A673 (cell line): Measurements from ENCODE around the gene CPA1. TPM values are rescaled to one million over a fixed set of nuclear protein-coding genes. Genes with fewer than 3 reads are reported as not detected.

Experiments used
- BruUV-seq: library from RNA; stranded (reverse); fragments of 400-500 nt; replicated peaks from 2 replicates; lab custom pipeline; 2021; lab: Mats Ljungman, UMichigan
- CTCF ChIA-PET: fragments of 300-600 bp; sonication (Branson Sonifier 250); formaldehyde crosslinking; loops from one replicate; lab custom pipeline; 2022; ENCODE audit warnings: antibody characterized with exemption; lab: Charles Lee
- POLR2A ChIA-PET: fragments of 300-600 bp; sonication (Branson Sonifier 250); formaldehyde crosslinking; loops from one replicate; lab custom pipeline; 2022; ENCODE audit warnings: antibody characterized with exemption; ENCODE audit not compliant: low non-redundant PET; lab: Charles Lee
- DNase-seq: peaks from one replicate; pipeline ENCODE4 v3.0.0-alpha.2; 2015; ENCODE audit warnings: low spot score
- H3K27ac ChIP-seq: fragments of 200-600 bp; sonication (generic); 2 replicates; pipeline ENCODE4 v1.5.1; 2016; ENCODE audit warnings: mixed run types, low read depth, mild to moderate bottlenecking, mixed read lengths, antibody characterized with exemption, low read length; ENCODE audit not compliant: poor library complexity, severe bottlenecking
- H3K27me3 ChIP-seq: fragments of 200-600 bp; sonication (generic); replicated peaks from 2 replicates; pipeline ENCODE4 v1.6.1; 2017; ENCODE audit warnings: mixed run types, low read depth, mild to moderate bottlenecking, mixed read lengths, antibody characterized with exemption, low read length; ENCODE audit not compliant: insufficient read depth, poor library complexity
- H3K36me3 ChIP-seq: fragments of 200-600 bp; sonication (generic); 2 replicates; pipeline ENCODE4 v1.6.1; 2016; ENCODE audit warnings: mixed run types, mild to moderate bottlenecking, mixed read lengths, antibody characterized with exemption, low read length; ENCODE audit not compliant: insufficient read depth, poor library complexity, severe bottlenecking
- H3K4me1 ChIP-seq: fragments of 200-600 bp; sonication (generic); 2 replicates; pipeline ENCODE4 v1.6.1; 2017; ENCODE audit warnings: mixed run types, mild to moderate bottlenecking, mixed read lengths, antibody characterized with exemption, low read length; ENCODE audit not compliant: insufficient read depth, poor library complexity, severe bottlenecking
- H3K4me3 ChIP-seq: fragments of 200-600 bp; sonication (generic); 2 replicates; pipeline ENCODE4 v1.5.1; 2016; ENCODE audit warnings: low read depth, mixed run types, mild to moderate bottlenecking, mixed read lengths, low read length; ENCODE audit not compliant: poor library complexity, severe bottlenecking
- H3K9me3 ChIP-seq: fragments of 200-600 bp; sonication (generic); 2 replicates; pipeline ENCODE4 v1.6.1; 2016; ENCODE audit warnings: mixed run types, low read depth, mild to moderate bottlenecking, mixed read lengths, antibody characterized with exemption, low read length; ENCODE audit not compliant: poor library complexity, severe bottlenecking
- EZH2 ChIP-seq: fragments of 200-600 bp; sonication (generic); IDR thresholded peaks from 2 replicates; pipeline ENCODE4 v1.6.1; 2017; ENCODE audit warnings: borderline replicate concordance, low read depth, mild to moderate bottlenecking, mixed read lengths, antibody characterized with exemption, low read length; ENCODE audit not compliant: poor library complexity, severe bottlenecking
- intact Hi-C: fragments of 100-400 bp; cut with micrococcal nuclease; formaldehyde crosslinking; loops from one replicate; pipeline ENCODE4 v1.10.0; 2022; ENCODE audit not compliant: unreplicated experiment
- total RNA-seq: library from RNA; stranded (reverse); gene quantifications from 2 replicates; pipeline ENCODE4 v1.2.3, GENCODE V29; 2021
- TF ChIP-seq, protein P1 (sequence below): fragments of 300-800, 200-600 bp; sonication (generic); conservative IDR thresholded peaks from 2 replicates; pipeline ENCODE4 v1.5.1; 2017; ENCODE audit warnings: low read depth, mild to moderate bottlenecking, antibody characterized with exemption, low read length, moderate library complexity, mixed read lengths

Gene CPA1
- total RNA-seq, 1 experiment from 2014 or later, result not detected

DNA sequence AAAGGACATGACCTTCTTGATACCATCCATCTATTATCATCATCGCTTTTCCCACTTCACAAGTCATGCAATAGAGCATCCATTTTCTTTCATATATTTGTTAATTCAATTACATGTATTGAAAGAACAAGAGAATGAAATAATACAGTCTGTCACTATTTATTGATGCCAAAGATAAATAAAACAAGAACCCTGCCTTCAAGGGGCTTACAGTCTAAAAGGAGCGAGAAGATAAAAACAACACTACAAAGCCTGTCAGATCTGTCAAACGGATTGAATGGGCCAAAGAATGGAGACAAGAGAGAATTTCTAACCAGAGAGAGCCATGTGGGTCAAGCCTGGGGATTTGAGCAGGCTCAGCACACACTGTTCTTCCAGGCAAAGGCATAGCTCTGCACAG is 19.8 kb upstream of the CPA1 start:
- no peak overlapping the region for H3K4me3 ChIP-seq
- H3K27ac ChIP-seq, result no peak overlapping the region
- H3K27me3 ChIP-seq, result no peaks in the 10 kb centered on the region
- H3K4me1 ChIP-seq, result peaks cover 25% of the 10 kb centered on the region
- TF ChIP-seq EZH2, result no peak
- TF ChIP-seq, protein P1, sequence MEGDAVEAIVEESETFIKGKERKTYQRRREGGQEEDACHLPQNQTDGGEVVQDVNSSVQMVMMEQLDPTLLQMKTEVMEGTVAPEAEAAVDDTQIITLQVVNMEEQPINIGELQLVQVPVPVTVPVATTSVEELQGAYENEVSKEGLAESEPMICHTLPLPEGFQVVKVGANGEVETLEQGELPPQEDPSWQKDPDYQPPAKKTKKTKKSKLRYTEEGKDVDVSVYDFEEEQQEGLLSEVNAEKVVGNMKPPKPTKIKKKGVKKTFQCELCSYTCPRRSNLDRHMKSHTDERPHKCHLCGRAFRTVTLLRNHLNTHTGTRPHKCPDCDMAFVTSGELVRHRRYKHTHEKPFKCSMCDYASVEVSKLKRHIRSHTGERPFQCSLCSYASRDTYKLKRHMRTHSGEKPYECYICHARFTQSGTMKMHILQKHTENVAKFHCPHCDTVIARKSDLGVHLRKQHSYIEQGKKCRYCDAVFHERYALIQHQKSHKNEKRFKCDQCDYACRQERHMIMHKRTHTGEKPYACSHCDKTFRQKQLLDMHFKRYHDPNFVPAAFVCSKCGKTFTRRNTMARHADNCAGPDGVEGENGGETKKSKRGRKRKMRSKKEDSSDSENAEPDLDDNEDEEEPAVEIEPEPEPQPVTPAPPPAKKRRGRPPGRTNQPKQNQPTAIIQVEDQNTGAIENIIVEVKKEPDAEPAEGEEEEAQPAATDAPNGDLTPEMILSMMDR, result no peak
- CTCF ChIA-PET, result no interaction called here
- H3K9me3 ChIP-seq, result peaks cover 5% of the 10 kb centered on the region
- BruUV-seq, result no TSS peak
- intact Hi-C loops, result no loop called here
- no peaks in the 10 kb centered on the region for H3K36me3 ChIP-seq
- DNase-seq, result no peak
- POLR2A ChIA-PET, result no interaction called here

DNA sequence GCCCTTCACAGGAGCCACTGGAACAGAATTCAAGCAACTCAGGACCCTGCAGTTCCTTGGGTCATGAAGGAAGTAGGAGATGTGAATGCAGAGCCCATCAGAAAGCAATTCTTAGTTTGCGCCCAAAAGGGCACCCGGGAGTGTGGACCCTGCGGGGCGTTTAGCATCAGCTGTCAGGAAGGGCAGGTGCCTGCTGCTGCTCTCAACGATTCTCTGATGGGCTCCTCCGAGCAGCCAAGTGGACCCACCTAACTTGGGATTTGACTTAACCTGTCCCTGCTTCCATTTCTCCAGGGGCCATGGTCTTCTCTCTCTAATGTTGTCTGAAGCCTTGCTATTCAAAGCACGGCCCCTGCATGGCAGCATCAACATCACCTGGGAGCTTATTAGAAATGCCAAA is 18.6 kb upstream of the CPA1 start:
- Histone ChIP-seq H3K9me3 (peaks cover 5% of the 10 kb centered on the region), H3K27me3 (no peaks in the 10 kb centered on the region), H3K36me3 (no peaks in the 10 kb centered on the region), H3K4me1 (peaks cover 20% of the 10 kb centered on the region), H3K27ac (no peak overlapping the region), H3K4me3 (no peak overlapping the region)
- DNase-seq, result no peak
- intact Hi-C loops, result no loop called here
- CTCF ChIA-PET, result no interaction called here
- TF ChIP-seq, protein P1, result no peak
- TF ChIP-seq EZH2, result no peak
- BruUV-seq, result no TSS peak
- POLR2A ChIA-PET, result no interaction called here

DNA sequence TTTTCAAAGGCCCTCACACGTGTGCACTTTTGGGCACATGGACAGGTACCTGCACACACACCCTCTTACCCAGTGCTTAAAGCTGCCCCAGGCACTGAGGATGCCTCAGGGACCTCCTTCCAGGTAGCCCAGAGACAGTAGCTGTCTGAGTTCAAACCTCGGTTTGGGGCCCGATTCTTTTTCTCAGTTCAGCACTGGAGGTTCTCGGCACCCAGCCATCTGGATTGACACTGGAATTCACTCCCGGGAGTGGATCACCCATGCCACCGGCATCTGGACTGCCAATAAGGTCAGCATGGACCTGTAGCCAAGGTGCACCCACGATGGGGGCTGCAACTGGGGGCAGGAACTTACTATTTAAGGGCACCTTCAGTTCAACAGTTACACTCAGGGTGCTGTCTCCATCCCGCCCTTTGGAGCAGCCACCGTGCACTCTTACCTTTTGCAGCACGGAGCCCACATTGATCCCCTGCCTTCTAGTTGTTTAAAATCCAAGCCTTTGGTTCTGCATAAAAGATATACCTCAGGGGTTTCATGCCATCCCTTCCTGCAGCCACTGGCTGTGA is 18.0 kb upstream of the CPA1 start:
- H3K27me3 ChIP-seq, result no peaks in the 10 kb centered on the region
- CTCF ChIA-PET, result no interaction called here
- intact Hi-C loops, result no loop called here
- POLR2A ChIA-PET, result no interaction called here
- no peak for DNase-seq
- no TSS peak for BruUV-seq
- H3K36me3 ChIP-seq, result no peaks in the 10 kb centered on the region
- no peak overlapping the region for H3K4me3 ChIP-seq
- H3K27ac ChIP-seq, result no peak overlapping the region
- H3K4me1 ChIP-seq, result peaks cover 17% of the 10 kb centered on the region
- TF ChIP-seq, protein P1, result no peak
- no peak for TF ChIP-seq EZH2
- peaks cover 5% of the 10 kb centered on the region for H3K9me3 ChIP-seq
